T-helper 1 cell treated with Interleukin-12 subunit alpha and Interleukin-12 subunit beta and Interleukin-4 antibody, amounts not matched to agents 30 μg/mL and 1 μg/mL, for 36 hours (primary cell): ENCODE results near the gene KRTAP10-8.
"Not testable (repeated sequence)": the region's sequence is repeated elsewhere in the genome, so short reads cannot be mapped to it uniquely, and the experiment has no call there.

Source experiments
- H3K27ac Mint-ChIP-seq: one replicate; pipeline ENCODE4 v1.8.0; 2021; ENCODE audit warnings: mild to moderate bottlenecking, mixed read lengths
- H3K27me3 Mint-ChIP-seq: one replicate; pipeline ENCODE4 v1.8.0; 2021; ENCODE audit warnings: low read depth, mixed read lengths
- H3K36me3 Mint-ChIP-seq: one replicate; pipeline ENCODE4 v1.8.0; 2021; ENCODE audit warnings: low read depth, mixed read lengths
- H3K4me1 Mint-ChIP-seq: one replicate; pipeline ENCODE4 v1.8.0; 2021; ENCODE audit warnings: low read depth, mixed read lengths
- H3K4me3 Mint-ChIP-seq: one replicate; pipeline ENCODE4 v1.8.0; 2021; ENCODE audit warnings: mild to moderate bottlenecking, moderate library complexity, mixed read lengths
- H3K9me3 Mint-ChIP-seq: one replicate; pipeline ENCODE4 v1.8.0; 2021; ENCODE audit warnings: mixed read lengths

The KRTAP10-8 gene

GRCh38 chr21:44589586-44590305, 22.1 kb upstream of the KRTAP10-8 start:
- Mint-ChIP-seq H3K4me3 (no peak overlapping the region), H3K4me1 (no peaks in the 10 kb centered on the region), H3K27ac (no peak overlapping the region), H3K9me3 (no peaks in the 10 kb centered on the region), H3K36me3 (no peaks in the 10 kb centered on the region), H3K27me3 (peaks cover 45% of the 10 kb centered on the region)

GRCh38 chr21:44590311-44590721, 21.6 kb upstream of the KRTAP10-8 start:
- Mint-ChIP-seq H3K9me3 (no peaks in the 10 kb centered on the region), H3K27ac (no peak overlapping the region), H3K27me3 (peaks cover 46% of the 10 kb centered on the region), H3K4me3 (no peak overlapping the region), H3K36me3 (no peaks in the 10 kb centered on the region), H3K4me1 (no peaks in the 10 kb centered on the region)

GRCh38 chr21:44590897-44591800, 20.7 kb upstream of the KRTAP10-8 start:
- H3K27me3 Mint-ChIP-seq: peaks cover 39% of the 10 kb centered on the region
- not testable (repeated sequence) for H3K27ac Mint-ChIP-seq, H3K36me3 Mint-ChIP-seq, H3K9me3 Mint-ChIP-seq, H3K4me1 Mint-ChIP-seq, H3K4me3 Mint-ChIP-seq

- H3K27ac Mint-ChIP-seq, H3K36me3 Mint-ChIP-seq, H3K4me1 Mint-ChIP-seq, H3K9me3 Mint-ChIP-seq, H3K4me3 Mint-ChIP-seq: not testable (repeated sequence)
- peaks cover 35% of the 10 kb centered on the region for H3K27me3 Mint-ChIP-seq
These were observed 20.1 kb upstream of the KRTAP10-8 start for GRCh38 chr21:44591801-44592130.

- no peak within 1 kb of the TSS for H3K4me3 Mint-ChIP-seq
These were observed 19.2 kb upstream of the KRTAP10-8 start, which contains the start of gene KRTAP10-6 for GRCh38 chr21:44592446-44593311. Gene KRTAP10-6, minus strand, starts transcription at chr21:44592505. Its CDS starts 21 bp downstream, at chr21:44592484.

GRCh38 chr21:44593598-44594405, 18.1 kb upstream of the KRTAP10-8 start:
- Mint-ChIP-seq H3K27ac (no peak overlapping the region), H3K4me1 (no peaks in the 10 kb centered on the region), H3K27me3 (peaks cover 33% of the 10 kb centered on the region), H3K4me3 (no peak overlapping the region), H3K9me3 (peaks cover 3% of the 10 kb centered on the region), H3K36me3 (peaks cover 2% of the 10 kb centered on the region)

More at GRCh38 chr21:44592446-44593311, 19.2 kb upstream of the KRTAP10-8 start, which contains the start of gene KRTAP10-6:
- Mint-ChIP-seq H3K36me3 (no peaks in the 10 kb centered on the region), H3K27ac (no peak within 1 kb of the TSS), H3K9me3 (no peaks in the 10 kb centered on the region), H3K4me1 (no peaks in the 10 kb centered on the region), H3K27me3 (peaks cover 32% of the 10 kb centered on the region)

GRCh38 chr21:44594406-44594916, 17.4 kb upstream of the KRTAP10-8 start:
- Mint-ChIP-seq H3K27ac (no peak overlapping the region), H3K4me1 (no peaks in the 10 kb centered on the region), H3K36me3 (peaks cover 2% of the 10 kb centered on the region), H3K27me3 (peaks cover 32% of the 10 kb centered on the region), H3K4me3 (no peak overlapping the region), H3K9me3 (peaks cover 4% of the 10 kb centered on the region)

GRCh38 chr21:44595524-44595923, 16.4 kb upstream of the KRTAP10-8 start:
- Mint-ChIP-seq H3K4me3 (no peak overlapping the region), H3K9me3 (peaks cover 4% of the 10 kb centered on the region), H3K27ac (no peak overlapping the region), H3K27me3 (peaks cover 30% of the 10 kb centered on the region), H3K36me3 (peaks cover 2% of the 10 kb centered on the region), H3K4me1 (no peaks in the 10 kb centered on the region)

GRCh38 chr21:44596068-44596725, 15.7 kb upstream of the KRTAP10-8 start:
- H3K36me3 Mint-ChIP-seq: peaks cover 2% of the 10 kb centered on the region
- no peaks in the 10 kb centered on the region for H3K4me1 Mint-ChIP-seq
- no peak overlapping the region for H3K27ac Mint-ChIP-seq
- H3K4me3 Mint-ChIP-seq: no peak overlapping the region
- H3K27me3 Mint-ChIP-seq: peaks cover 30% of the 10 kb centered on the region
- peaks cover 4% of the 10 kb centered on the region for H3K9me3 Mint-ChIP-seq

- no peaks in the 10 kb centered on the region for H3K4me1 Mint-ChIP-seq
- no peak overlapping the region for H3K27ac Mint-ChIP-seq
- no peak overlapping the region for H3K4me3 Mint-ChIP-seq
- H3K27me3 Mint-ChIP-seq: peaks cover 30% of the 10 kb centered on the region
- peaks cover 2% of the 10 kb centered on the region for H3K36me3 Mint-ChIP-seq
- peaks cover 4% of the 10 kb centered on the region for H3K9me3 Mint-ChIP-seq
These were observed 13.8 kb upstream of the KRTAP10-8 start for GRCh38 chr21:44598061-44598460.

GRCh38 chr21:44599264-44600029, 12.4 kb upstream of the KRTAP10-8 start:
- H3K27ac Mint-ChIP-seq: no peak overlapping the region
- H3K27me3 Mint-ChIP-seq: peaks cover 33% of the 10 kb centered on the region
- no peak overlapping the region for H3K4me3 Mint-ChIP-seq
- peaks cover 9% of the 10 kb centered on the region for H3K9me3 Mint-ChIP-seq
- no peaks in the 10 kb centered on the region for H3K4me1 Mint-ChIP-seq
- H3K36me3 Mint-ChIP-seq: peaks cover 2% of the 10 kb centered on the region

- Mint-ChIP-seq H3K27me3 (peaks cover 38% of the 10 kb centered on the region), H3K9me3 (peaks cover 16% of the 10 kb centered on the region)
- not testable (repeated sequence) for H3K4me1 Mint-ChIP-seq, H3K36me3 Mint-ChIP-seq, H3K27ac Mint-ChIP-seq, H3K4me3 Mint-ChIP-seq
These were observed 11.5 kb upstream of the KRTAP10-8 start, which contains the start of gene KRTAP10-7 for GRCh38 chr21:44600118-44600978. Gene KRTAP10-7, plus strand, starts transcription at chr21:44600597. Its CDS starts 25 bp downstream, at chr21:44600622.
